HepG2 (cell line): ENCODE data around the gene NDUFC1. TPM values are rescaled to one million over a fixed set of nuclear protein-coding genes. Genes with fewer than 3 reads are reported as not detected.

Experiments used
- ATAC-seq: fragments of 200-7000 bp; cut with Tn5 transposase; 3 replicates; pipeline ENCODE4 v1.9.1; 2020; ENCODE audit warnings: mild to moderate bottlenecking, moderate library complexity
- BruUV-seq: library from RNA; stranded (reverse); fragments of 400-500 nt; replicated peaks from 2 replicates; lab custom pipeline; 2021; lab: Mats Ljungman, UMichigan
- CTCF ChIA-PET: fragments of 300-600 bp; formaldehyde crosslinking; extraction: SDS; loops from one replicate; lab custom pipeline; 2021; ENCODE audit warnings: low total read pairs, inconsistent platforms, low intra/inter-chr PET ratio; lab: Yijun Ruan, JAX
- POLR2A ChIA-PET: fragments of 350-600 bp; sonication (Branson Sonifier 250); formaldehyde crosslinking; loops from one replicate; lab custom pipeline; 2020; ENCODE audit warnings: antibody characterized with exemption, inconsistent platforms; lab: Yijun Ruan, JAX
- DNase-seq: peaks from one replicate; pipeline ENCODE4 v3.0.0-alpha.2; 2015; ENCODE audit warnings: low spot score
- FAIRE-seq: peaks from 3 replicates; lab custom pipeline; 2011; peaks lifted over from hg19 to GRCh38; lab: Jason Lieb, UNC
- H2AFZ ChIP-seq: one replicate; pipeline ENCODE4 v1.6.1; 2011; ENCODE audit warnings: low read length, inconsistent platforms
- H3K27ac ChIP-seq: fragments of 300-600 bp; 3 replicates; pipeline ENCODE4 v1.8.0; 2011; ENCODE audit warnings: mixed run types, mild to moderate bottlenecking, mixed read lengths, low read length, inconsistent platforms; ENCODE audit not compliant: insufficient read depth; ENCODE audit errors: extremely low read length
- H3K27me3 ChIP-seq, 2 experiments: fragments of 200-600 bp in 1 of 2; 2 replicates in 1 of 2; 3 replicates in 1 of 2; pipeline versions ENCODE4 v1.6.0 to v1.8.0; 2011; ENCODE audit warnings: low read length in 2 of 2, mild to moderate bottlenecking in 2 of 2, moderate library complexity in 2 of 2, inconsistent platforms in 1 of 2; ENCODE audit not compliant: insufficient read depth in 2 of 2, control insufficient read depth in 1 of 2
- H3K36me3 ChIP-seq, 2 experiments: fragments of 200-600 bp in 1 of 2; replicated peaks in 1 of 2; 2 replicates in 1 of 2; 3 replicates in 1 of 2; pipeline versions ENCODE4 v1.5.1 to v1.8.0; 2011; ENCODE audit warnings: low read length in 2 of 2, inconsistent platforms in 1 of 2; ENCODE audit not compliant: insufficient read depth in 2 of 2, control insufficient read depth in 1 of 2
- H3K4me1 ChIP-seq: 2 replicates; pipeline ENCODE4 v1.5.1; 2012; ENCODE audit warnings: low read length, inconsistent platforms; ENCODE audit not compliant: insufficient read depth
- H3K4me2 ChIP-seq: 2 replicates; pipeline ENCODE4 v1.6.0; 2011; ENCODE audit warnings: low read depth, low read length, inconsistent platforms
- H3K4me3 ChIP-seq, 3 experiments: fragments of 200-600 bp in 1 of 3; sonication (generic), shearing (Covaris generic) in 1 of 3; replicated peaks in 1 of 3; 2 replicates each; pipeline ENCODE4 v1.5.1; 2011 to 2016; ENCODE audit warnings: low read length in 3 of 3, inconsistent platforms in 2 of 3, low read depth in 2 of 3, mild to moderate bottlenecking in 2 of 3, control low read depth in 1 of 3, mixed read lengths in 1 of 3; ENCODE audit not compliant: insufficient read depth in 1 of 3
- H3K79me2 ChIP-seq: one replicate; pipeline ENCODE4 v1.6.1; 2011; ENCODE audit warnings: low read length, inconsistent platforms; ENCODE audit not compliant: insufficient read depth
- H3K9ac ChIP-seq: 2 replicates; pipeline ENCODE4 v1.6.0; 2011; ENCODE audit warnings: mild to moderate bottlenecking, low read depth, low read length, inconsistent platforms; ENCODE audit not compliant: insufficient read depth
- H3K9me3 ChIP-seq: 2 replicates; pipeline ENCODE4 v1.5.1; 2012; ENCODE audit warnings: mild to moderate bottlenecking, low read length
- H4K20me1 ChIP-seq: 2 replicates; pipeline ENCODE4 v1.6.0; 2011; ENCODE audit warnings: inconsistent platforms, mild to moderate bottlenecking, low read length, moderate library complexity; ENCODE audit not compliant: insufficient read depth
- AKAP8 ChIP-seq: sonication (generic); formaldehyde crosslinking; IDR thresholded peaks from 2 replicates; pipeline ENCODE4 v1.5.1; 2020; ENCODE audit warnings: mild to moderate bottlenecking, missing genetic modification reagents
- ATM ChIP-seq: fragments of 450-650 bp; IDR thresholded peaks from 2 replicates; pipeline ENCODE4 v1.7.1; 2017; ENCODE audit warnings: mild to moderate bottlenecking, borderline replicate concordance
- BATF2 ChIP-seq: sonication (generic); formaldehyde crosslinking; IDR thresholded peaks from 2 replicates; pipeline ENCODE4 v1.8.0; 2022; ENCODE audit warnings: mild to moderate bottlenecking, missing genetic modification reagents, moderate library complexity
- EED ChIP-seq: sonication (generic); formaldehyde crosslinking; IDR thresholded peaks from 2 replicates; pipeline ENCODE4 v1.5.0; 2020; ENCODE audit warnings: mild to moderate bottlenecking, missing genetic modification reagents
- GABPA ChIP-seq, 2 experiments: IDR thresholded peaks; 2 replicates each; pipeline ENCODE4 v1.6.1; 2011 to 2016; ENCODE audit warnings: low read depth in 2 of 2, low read length in 1 of 2, missing biosample characterization in 1 of 2, missing genetic modification characterization in 1 of 2
- IKZF4 ChIP-seq: sonication (generic); formaldehyde crosslinking; IDR thresholded peaks from 2 replicates; pipeline ENCODE4 v1.5.1; 2020; ENCODE audit warnings: borderline replicate concordance, mild to moderate bottlenecking, low read depth, missing genetic modification reagents; ENCODE audit errors: not compliant biosample characterization
- MED8 ChIP-seq: sonication (generic); formaldehyde crosslinking; IDR thresholded peaks from 2 replicates; pipeline ENCODE4 v1.8.1; 2023; ENCODE audit warnings: mild to moderate bottlenecking, missing genetic modification reagents; ENCODE audit not compliant: insufficient replicate concordance
- MEIS1 ChIP-seq: sonication (generic); formaldehyde crosslinking; IDR thresholded peaks from 2 replicates; pipeline ENCODE4 v1.9.0; 2021; ENCODE audit warnings: mild to moderate bottlenecking, missing genetic modification reagents, moderate library complexity, borderline replicate concordance
- STAT6 ChIP-seq: sonication (generic); formaldehyde crosslinking; IDR thresholded peaks from 2 replicates; pipeline ENCODE4 v1.4.0; 2020; ENCODE audit warnings: missing genetic modification reagents, mild to moderate bottlenecking, borderline replicate concordance
- ZKSCAN5 ChIP-seq: sonication (generic); formaldehyde crosslinking; IDR thresholded peaks from 2 replicates; pipeline ENCODE4 v1.5.1; 2020; ENCODE audit warnings: mild to moderate bottlenecking, missing genetic modification reagents
- ZNF280B ChIP-seq: sonication (generic); formaldehyde crosslinking; IDR thresholded peaks from 2 replicates; pipeline ENCODE4 v1.5.0; 2020; ENCODE audit warnings: missing genetic modification reagents, mild to moderate bottlenecking, borderline replicate concordance
- ZNF597 ChIP-seq: sonication (generic); formaldehyde crosslinking; IDR thresholded peaks from 2 replicates; pipeline ENCODE4 v1.5.0; 2020; ENCODE audit warnings: missing genetic modification reagents
- WGBS: methylation state at CpG from one replicate; pipeline ENCODE4 v1.1.6; 2017; ENCODE audit warnings: low lambda C conversion rate; 5-methylcytosine and 5-hydroxymethylcytosine counted together
- in situ Hi-C: cut with HindIII; loops from 2 replicates; pipeline ENCODE4 v1.10.0; 2017; ENCODE audit warnings: low pct_unique_long_range_greater_than_20kb; ENCODE audit not compliant: extremely low pct_ligation_motif_present
- intact Hi-C: fragments of 100-400 bp; cut with micrococcal nuclease; formaldehyde crosslinking; loops from one replicate; pipeline ENCODE4 v1.10.0; 2022; ENCODE audit not compliant: unreplicated experiment
- polyA plus RNA-seq, 8 experiments: library from polyadenylated mRNA; depleted of rRNA in 3 of 8; stranded (reverse) in 7 of 8; unstranded in 1 of 8; fragments of >200 nt; fragmentation: Illumina TruSeq in 4 of 8; extraction: Trizol in 4 of 8; gene quantifications; 2 replicates each; pipeline versions ENCODE4 v1.2.1 to v1.2.3, GENCODE V29; 2011 to 2016; ENCODE audit warnings: low read depth in 4 of 8, missing spikeins in 1 of 8, mixed read lengths in 1 of 8; ENCODE audit not compliant: insufficient read depth in 1 of 8
- total RNA-seq, 5 experiments: library from RNA; depleted of rRNA; stranded (reverse); fragments of >200 nt; fragmentation: Illumina TruSeq; extraction: Trizol; gene quantifications; 2 replicates each; pipeline ENCODE4 v1.2.3, GENCODE V29; 2016; ENCODE audit warnings: low read depth in 1 of 5

NDUFC1 gene
- total and polyA plus RNA-seq, 2 of the 13 experiments (the other 11 are each of a cell fraction or from before 2014, with no cell fraction given): 43.4 to 96.4 TPM

GRCh38 chr4:139319571-139319970 is 17.3 kb upstream of the NDUFC1 start:
- no peaks in the 10 kb centered on the region for H3K9me3 ChIP-seq
- no peak for DNase-seq
- H3K36me3 ChIP-seq: 0 out of 5 replicates have a peak, but pooled peaks cover 0 to 1% of the 10 kb centered on the region in 2 experiments
- peaks cover 23% of the 10 kb centered on the region for H3K4me1 ChIP-seq
- ATAC-seq: no peak
- no peak overlapping the region for H3K9ac ChIP-seq
- CTCF ChIA-PET: no interaction called here
- intact Hi-C loops (no loop called here), in situ Hi-C loops (no loop called here)
- H3K4me2 ChIP-seq: no peak overlapping the region
- 85% methylated on average over 1 of the region's 1 CpG for WGBS
- peaks cover 98% of the 10 kb centered on the region for H3K79me2 ChIP-seq
- FAIRE-seq: no peak
- BruUV-seq: no TSS peak
- no peak overlapping the region for H2AFZ ChIP-seq
- POLR2A ChIA-PET: no interaction called here
- H3K27ac ChIP-seq: no peak overlapping the region
- no peak overlapping the region for H3K4me3 ChIP-seq
- H4K20me1 ChIP-seq: peaks cover 28% of the 10 kb centered on the region
- no peaks in the 10 kb centered on the region for H3K27me3 ChIP-seq
- no peak for TF ChIP-seq EED (CRISPR knock-in tag)
- no peak for TF ChIP-seq BATF2 (CRISPR knock-in tag)
- no peak for TF ChIP-seq ZNF597 (CRISPR knock-in tag)
- TF ChIP-seq IKZF4: no peak
- no peak for TF ChIP-seq ATM
- no peak for TF ChIP-seq GABPA (IDR thresholded peaks at IDR 0.05; ENCODE audit: low read depth, low read length)
- TF ChIP-seq GABPA (CRISPR knock-in tag; IDR thresholded peaks at IDR 0.05; ENCODE audit: low read depth): no peak

GRCh38 chr4:139317635-139318034 is 15.4 kb upstream of the NDUFC1 start:
- Histone ChIP-seq H3K4me2 (no peak overlapping the region), H3K9ac (no peak overlapping the region), H3K4me3 (no peak overlapping the region), H3K36me3 (0 out of 5 replicates have a peak, but pooled peaks cover 1 to 3% of the 10 kb centered on the region in 2 experiments), H4K20me1 (peaks cover 31% of the 10 kb centered on the region), H3K27me3 (no peaks in the 10 kb centered on the region), H3K27ac (no peak overlapping the region), H2AFZ (no peak overlapping the region), H3K9me3 (no peaks in the 10 kb centered on the region), H3K79me2 (peaks cover 99% of the 10 kb centered on the region), H3K4me1 (peaks cover 16% of the 10 kb centered on the region; the same call in 1 of the 2 replicates)
- BruUV-seq: no TSS peak
- POLR2A ChIA-PET: no interaction called here
- CTCF ChIA-PET: no interaction called here
- no peak for FAIRE-seq
- no peak for DNase-seq
- in situ Hi-C loops (no loop called here), intact Hi-C loops (no loop called here)
- no peak for ATAC-seq
- TF ChIP-seq AKAP8 (CRISPR knock-in tag) (no peak), ZNF280B (CRISPR knock-in tag) (no peak), ZKSCAN5 (CRISPR knock-in tag) (no peak), MED8 (CRISPR knock-in tag) (no peak), MEIS1 (CRISPR knock-in tag) (no peak), STAT6 (no peak)
